SK-N-MC (cell line): ENCODE data around the gene RUNX1.

ENCODE experiments used
- EZH2 ChIP-seq: fragments of 200-600 bp; sonication (generic); IDR thresholded peaks from one replicate; pipeline ENCODE4 v1.6.1; 2017; ENCODE audit warnings: antibody characterized with exemption
- POLR2AphosphoS5 ChIP-seq: IDR thresholded peaks from 2 replicates; pipeline ENCODE4 v1.6.1; 2012; ENCODE audit warnings: mild to moderate bottlenecking, low read depth, low read length, borderline replicate concordance

GRCh38 chr21:34797201-34797525, 251.9 kb downstream of the RUNX1 start:
- TF ChIP-seq EZH2 (no peak), POLR2AphosphoS5 (no peak)
